ENCODE results near the gene ANXA5.
A peak's percentile ranks its signal among the peaks of the same experiment; 100 is the strongest.

ANXA5 gene

DNA sequence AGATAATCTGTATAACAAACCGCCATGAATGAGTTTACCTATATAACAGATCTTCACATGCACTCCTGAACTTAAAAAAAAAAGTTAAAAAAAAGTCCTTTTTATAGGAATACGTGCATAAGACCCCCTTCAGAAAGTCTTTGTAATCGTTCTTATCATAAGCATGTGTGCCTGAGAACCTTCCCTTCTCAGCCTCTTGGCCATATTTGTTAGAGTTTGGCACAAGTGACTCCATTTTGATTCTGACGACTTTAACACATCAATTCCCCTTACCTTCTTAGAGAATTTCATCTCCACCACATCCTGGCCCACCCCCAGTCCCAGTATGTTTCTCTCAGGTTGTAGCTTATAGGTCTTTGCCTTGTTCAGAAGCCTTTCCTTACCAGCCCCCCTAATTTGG lies 16.0 kb upstream of the ANXA5 start:
- DNase-seq (ENCODE audit: low read depth, low spot score) = no peak

GRCh38 chr4:121712001-121712651 lies 15.3 kb upstream of the ANXA5 start:
- peak overlapping the region; percentile 79 for H3K27ac ChIP-seq

More for the DNA sequence above, 16.0 kb upstream of the ANXA5 start:
- H3K27ac ChIP-seq = no peak overlapping the region

GRCh38 chr4:121711263-121712000 lies 14.7 kb upstream of the ANXA5 start:
- peak overlapping the region; percentile 79 for H3K27ac ChIP-seq

More at GRCh38 chr4:121712001-121712651, 15.3 kb upstream of the ANXA5 start:
- no peak for DNase-seq (ENCODE audit: low read depth, low spot score)

DNA sequence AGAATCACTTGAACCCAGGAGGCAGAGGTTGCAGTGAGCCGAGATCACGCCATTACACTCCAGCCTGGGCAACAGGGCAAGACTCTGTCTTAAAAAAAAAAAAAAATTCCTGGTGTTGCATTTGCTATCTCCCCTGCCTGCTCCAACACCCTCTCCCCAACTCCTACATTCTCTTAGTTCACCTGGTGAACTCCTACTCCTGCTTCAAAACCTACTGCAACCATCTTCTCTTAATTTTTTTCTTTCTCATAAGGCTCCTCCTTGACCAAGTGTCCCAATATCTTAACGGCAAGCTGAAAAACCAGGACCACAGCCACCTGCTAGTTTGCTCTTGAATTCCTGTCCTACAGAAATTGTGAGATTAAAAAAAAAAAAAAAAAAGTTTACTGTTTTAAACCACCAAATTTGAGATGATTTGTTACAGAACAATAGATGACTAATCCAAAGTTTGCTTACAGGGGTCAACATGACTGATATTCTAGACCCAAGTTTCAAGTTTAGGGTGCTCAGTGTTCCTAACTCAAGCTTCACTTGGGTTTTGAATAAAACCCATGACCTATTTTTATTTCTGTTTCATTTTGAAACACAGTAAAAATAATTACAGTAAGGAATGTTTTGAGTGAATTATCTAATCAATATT lies 13.1 kb upstream of the ANXA5 start:
- H3K27ac ChIP-seq = no peak overlapping the region
- no peak for DNase-seq (ENCODE audit: low read depth, low spot score)

More at GRCh38 chr4:121711263-121712000, 14.7 kb upstream of the ANXA5 start:
- DNase-seq (ENCODE audit: low read depth, low spot score) = no peak

- H3K27ac ChIP-seq = no peak overlapping the region
- DNase-seq (ENCODE audit: low read depth, low spot score) = no peak
Measured at GRCh38 chr4:121707344-121707743, 10.6 kb upstream of the ANXA5 start.

GRCh38 chr4:121706595-121707021 lies 9.8 kb upstream of the ANXA5 start:
- no peak overlapping the region for H3K27ac ChIP-seq
- no peak for DNase-seq (ENCODE audit: low read depth, low spot score)

GRCh38 chr4:121705521-121705920 lies 8.7 kb upstream of the ANXA5 start:
- no peak overlapping the region for H3K27ac ChIP-seq
- no peak for DNase-seq (ENCODE audit: low read depth, low spot score)

GRCh38 chr4:121702136-121702535 lies 5.4 kb upstream of the ANXA5 start:
- H3K27ac ChIP-seq = no peak overlapping the region
- no peak for DNase-seq (ENCODE audit: low read depth, low spot score)

GRCh38 chr4:121701263-121701662 lies 4.5 kb upstream of the ANXA5 start:
- H3K27ac ChIP-seq = no peak overlapping the region
- no peak for DNase-seq (ENCODE audit: low read depth, low spot score)

DNA sequence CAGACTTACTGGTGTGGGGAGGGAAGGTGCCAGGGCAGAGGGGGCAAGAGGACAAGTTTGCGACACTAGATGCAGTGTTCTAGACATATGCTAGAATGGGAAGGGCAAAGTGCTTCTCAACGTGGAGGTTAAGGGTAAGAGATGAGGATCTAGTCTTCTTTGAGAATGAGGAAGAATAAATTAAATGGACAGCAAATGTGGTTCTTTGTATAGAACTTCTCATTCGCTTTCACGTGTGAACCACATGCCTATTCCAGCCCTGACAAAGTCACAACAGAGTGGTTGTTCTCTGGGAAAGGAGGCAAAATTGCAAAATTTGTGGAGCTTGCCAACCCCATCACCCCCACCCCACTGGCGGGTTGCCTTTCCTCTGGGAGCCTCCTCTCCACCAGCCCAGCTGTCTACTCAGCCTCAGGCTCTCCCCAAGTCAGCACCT lies 1.5 kb upstream of the ANXA5 start:
- no peak overlapping the region for H3K27ac ChIP-seq
- no peak for DNase-seq (ENCODE audit: low read depth, low spot score)

- peak overlapping the region; percentile 87 for H3K27ac ChIP-seq
- DNase-seq (ENCODE audit: low read depth, low spot score) = no peak
Measured at GRCh38 chr4:121697564-121697963, 784 bp upstream of the ANXA5 start.

- H3K27ac ChIP-seq = peak overlapping the region; percentile 87
- DNase-seq (ENCODE audit: low read depth, low spot score) = no peak
Measured at GRCh38 chr4:121696170-121696580, 605 bp downstream of the ANXA5 start.

DNA sequence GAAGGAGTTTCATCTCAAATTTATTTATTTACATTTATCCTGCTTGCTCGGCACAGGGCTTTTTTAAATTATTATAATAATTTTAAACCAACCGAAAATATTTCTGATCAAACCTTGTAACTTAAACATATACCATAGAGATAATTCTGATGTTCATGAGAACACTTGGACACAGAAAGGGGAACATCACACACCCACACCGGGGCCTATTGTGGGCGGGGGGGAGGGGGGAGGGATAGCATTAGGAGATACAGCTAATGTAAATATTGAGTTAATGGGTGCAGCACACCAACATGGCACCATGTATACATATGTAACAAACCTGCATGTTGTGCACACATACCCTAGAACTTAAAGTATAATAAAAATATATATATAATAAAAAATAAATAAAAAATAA lies 2.9 kb downstream of the ANXA5 start:
- peak overlapping the region; percentile 93 for H3K27ac ChIP-seq
- DNase-seq (ENCODE audit: low read depth, low spot score) = no peak

- H3K27ac ChIP-seq = peak overlapping the region; percentile 93
- no peak for DNase-seq (ENCODE audit: low read depth, low spot score)
Measured at GRCh38 chr4:121693450-121693849, 3.3 kb downstream of the ANXA5 start.

GRCh38 chr4:121692261-121692660 lies 4.5 kb downstream of the ANXA5 start:
- DNase-seq (ENCODE audit: low read depth, low spot score) = no peak
- peak overlapping the region; percentile 93 for H3K27ac ChIP-seq

- no peak for DNase-seq (ENCODE audit: low read depth, low spot score)
- peak overlapping the region; percentile 93 for H3K27ac ChIP-seq
Measured at GRCh38 chr4:121690001-121690400, 6.8 kb downstream of the ANXA5 start.

DNA sequence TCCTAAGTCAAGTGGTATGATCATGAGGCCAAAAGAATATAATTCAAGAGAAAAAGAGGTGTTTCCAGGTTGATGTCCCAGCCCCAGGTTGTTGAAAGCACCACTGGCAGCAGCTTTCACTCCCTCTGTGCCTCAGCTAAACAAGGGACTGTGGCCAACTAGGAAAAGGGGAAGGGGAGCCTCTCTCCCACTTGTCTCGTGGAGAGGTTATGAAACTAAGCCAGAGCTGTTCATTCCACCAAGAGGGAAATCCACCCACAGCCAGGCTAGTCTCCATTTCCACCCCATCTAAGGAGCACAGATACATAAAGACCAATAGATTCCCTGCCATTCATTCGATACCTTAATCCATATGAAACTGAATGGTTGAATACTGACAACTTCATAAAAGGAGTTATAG lies 8.1 kb downstream of the ANXA5 start:
- no peak overlapping the region for H3K27ac ChIP-seq
- DNase-seq (ENCODE audit: low read depth, low spot score) = no peak

DNA sequence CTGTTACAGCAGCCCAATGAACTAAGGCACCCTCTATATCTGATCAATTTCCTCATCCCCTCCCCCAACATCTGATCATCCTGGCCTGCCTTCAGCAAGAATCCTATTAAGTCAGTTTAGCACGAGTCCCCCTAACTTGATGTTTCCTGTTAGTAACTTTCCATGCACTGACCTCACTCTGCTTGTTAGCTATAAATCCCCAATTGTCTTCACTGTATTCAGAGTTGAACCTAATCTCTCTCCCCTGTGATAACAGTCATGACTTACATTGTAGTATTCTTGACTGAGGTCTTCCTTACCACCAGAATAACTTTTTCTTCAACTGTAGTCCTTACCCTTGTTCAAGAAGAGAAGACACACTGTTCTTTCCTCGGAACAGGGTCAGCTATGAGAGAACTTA lies 8.5 kb downstream of the ANXA5 start:
- H3K27ac ChIP-seq = no peak overlapping the region
- no peak for DNase-seq (ENCODE audit: low read depth, low spot score)

GRCh38 chr4:121686255-121686654 lies 10.5 kb downstream of the ANXA5 start:
- no peak for DNase-seq (ENCODE audit: low read depth, low spot score)
- peak overlapping the region; percentile 43 for H3K27ac ChIP-seq

DNA sequence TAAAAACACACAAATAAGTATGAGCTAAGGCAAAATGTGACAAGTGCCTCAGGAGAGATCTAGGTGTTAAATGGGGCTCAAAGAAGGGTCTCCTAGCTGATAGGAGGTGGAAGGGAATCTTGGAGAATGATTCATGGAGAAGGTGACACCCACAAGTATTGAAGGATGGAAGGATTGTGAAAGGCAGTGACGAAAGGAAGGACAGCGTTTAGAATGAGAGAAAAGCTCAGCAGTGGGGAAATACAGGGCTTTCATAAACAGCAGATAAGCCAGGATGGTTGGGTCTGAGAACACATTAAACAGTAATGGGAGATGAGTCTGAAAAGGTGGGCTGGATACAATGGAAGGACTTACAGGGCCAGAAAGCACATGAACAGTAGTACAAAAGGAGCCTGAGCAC lies 11.5 kb downstream of the ANXA5 start:
- H3K27ac ChIP-seq = peak overlapping the region; percentile 43
- DNase-seq (ENCODE audit: low read depth, low spot score) = no peak

DNA sequence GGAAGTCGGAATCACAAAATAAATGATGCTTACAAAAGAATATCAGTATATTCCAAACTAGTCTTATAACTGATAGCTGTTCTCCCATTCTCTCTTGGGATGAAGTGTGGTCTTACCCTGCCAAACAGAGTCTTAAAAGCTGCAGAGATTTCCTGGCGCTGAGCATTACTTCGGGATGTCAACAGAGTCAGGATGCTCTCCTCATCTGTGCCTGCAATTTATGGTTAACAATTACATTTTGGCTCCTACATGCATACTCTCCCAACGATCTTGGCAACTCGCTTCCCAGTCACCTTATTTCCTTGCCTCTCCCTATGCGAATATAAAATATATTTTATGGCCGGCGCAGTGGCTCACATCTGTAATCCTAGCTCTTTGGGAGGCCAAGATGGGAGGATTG lies 12.2 kb downstream of the ANXA5 start:
- DNase-seq (ENCODE audit: low read depth, low spot score) = no peak
- H3K27ac ChIP-seq = no peak overlapping the region
